GM18520 (cell line): Measurements from ENCODE around the gene MED13L.

Source experiments
- ATAC-seq: cut with Tn5 transposase; IDR thresholded peaks from one replicate; pipeline ENCODE4 v1.9.1; 2021; ENCODE audit not compliant: unreplicated experiment

Gene MED13L

GRCh38 chr12:116099652-116100432, 177.7 kb downstream of the MED13L start:
- ATAC-seq = no peak

- no peak for ATAC-seq
Measured at GRCh38 chr12:116096874-116097273, 180.6 kb downstream of the MED13L start.

- no peak for ATAC-seq
Measured at GRCh38 chr12:116094475-116094874, 183.0 kb downstream of the MED13L start.

GRCh38 chr12:116093915-116094314, 183.6 kb downstream of the MED13L start:
- ATAC-seq = no peak

GRCh38 chr12:116092776-116093175, 184.7 kb downstream of the MED13L start:
- ATAC-seq = no peak

GRCh38 chr12:116092162-116092561, 185.3 kb downstream of the MED13L start:
- ATAC-seq = no peak

GRCh38 chr12:116091579-116091978, 185.9 kb downstream of the MED13L start:
- ATAC-seq = no peak

- no peak for ATAC-seq
Measured at GRCh38 chr12:116090516-116090915, 187.0 kb downstream of the MED13L start.

GRCh38 chr12:116089080-116089479, 188.4 kb downstream of the MED13L start:
- ATAC-seq = no peak

- no peak for ATAC-seq
Measured at GRCh38 chr12:116087962-116088361, 189.5 kb downstream of the MED13L start.

- no peak for ATAC-seq
Measured at GRCh38 chr12:116087399-116087798, 190.1 kb downstream of the MED13L start.

GRCh38 chr12:116080415-116080814, 197.1 kb downstream of the MED13L start:
- no peak for ATAC-seq

GRCh38 chr12:116078396-116078795, 199.1 kb downstream of the MED13L start:
- ATAC-seq = no peak

GRCh38 chr12:116077431-116077830, 200.1 kb downstream of the MED13L start:
- no peak for ATAC-seq

- no peak for ATAC-seq
Measured at GRCh38 chr12:116076399-116076798, 201.1 kb downstream of the MED13L start.

GRCh38 chr12:116074686-116075085, 202.8 kb downstream of the MED13L start:
- no peak for ATAC-seq

- ATAC-seq = no peak
Measured at GRCh38 chr12:116071555-116072230, 205.8 kb downstream of the MED13L start.

- no peak for ATAC-seq
Measured at GRCh38 chr12:116070444-116070843, 207.0 kb downstream of the MED13L start.

- ATAC-seq = no peak
Measured at GRCh38 chr12:116069943-116070342, 207.6 kb downstream of the MED13L start.

GRCh38 chr12:116068853-116069252, 208.6 kb downstream of the MED13L start:
- no peak for ATAC-seq

- ATAC-seq = no peak
Measured at GRCh38 chr12:116068371-116068770, 209.1 kb downstream of the MED13L start.

GRCh38 chr12:116067892-116068291, 209.6 kb downstream of the MED13L start:
- ATAC-seq = no peak
